Measurements from ENCODE around the gene MRPL50. TPM values are rescaled to one million over a fixed set of nuclear protein-coding genes. Genes with fewer than 3 reads are reported as not detected.

Gene MRPL50
- total and polyA plus RNA-seq, 2 donors (not counting 1 experiment from before 2014, with no cell fraction given), result 4.0 to 18.0 TPM

DNA sequence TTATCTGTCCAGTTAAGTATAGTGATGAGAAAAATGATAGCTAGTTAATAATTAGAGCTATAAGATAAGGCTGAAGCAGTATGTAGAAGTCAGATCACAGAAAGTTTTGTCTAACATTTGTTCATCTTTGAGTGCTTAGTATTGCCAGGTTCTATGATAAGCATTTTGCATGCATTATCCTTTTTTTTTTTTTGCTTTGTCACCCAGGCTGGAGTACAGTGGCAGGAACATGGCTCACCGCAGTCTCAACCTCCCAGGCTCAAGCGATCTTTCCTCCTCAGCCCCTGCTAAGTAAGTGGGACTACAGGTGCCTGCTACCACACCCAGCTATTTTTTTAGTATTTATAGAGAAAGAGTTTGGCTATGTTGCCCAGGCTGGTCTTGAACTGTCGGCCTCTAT lies 31.1 kb downstream of the MRPL50 start:
- Histone ChIP-seq H3K27ac (ENCODE audit: low read length in 2 of 2) (no peak overlapping the region), H3K4me3 (ENCODE audit: control extremely low read depth in 1 of 5, extremely low read depth in 1 of 5, insufficient read depth in 1 of 5, low read depth in 2 of 5, low read length in 4 of 5) (no peak overlapping the region), H3K9ac (ENCODE audit: low read length) (no peak overlapping the region), H4K20me1 (ENCODE audit: control insufficient read depth, insufficient read depth, low read length, poor library complexity, severe bottlenecking) (no peaks in the 10 kb centered on the region), H3K4me1 (ENCODE audit: control insufficient read depth in 2 of 2, insufficient read depth in 2 of 2, low read length in 2 of 2) (no peaks in the 10 kb centered on the region), H2AFZ (ENCODE audit: insufficient read depth, low read depth, low read length, poor library complexity, severe bottlenecking) (no peak overlapping the region), H3K27me3 (replicated peaks in 1 of 4; ENCODE audit: control extremely low read depth in 1 of 4, control insufficient read depth in 3 of 4, insufficient read depth in 4 of 4, low read length in 3 of 4) (no peaks in the 10 kb centered on the region), H3K4me2 (replicated peaks; ENCODE audit: low read depth, low read length, poor library complexity, severe bottlenecking) (no peak overlapping the region), H3K79me2 (ENCODE audit: control insufficient read depth, insufficient read depth, low read length) (no peaks in the 10 kb centered on the region), H3K9me3 (ENCODE audit: control extremely low read depth in 1 of 3, control insufficient read depth in 2 of 3, insufficient read depth in 1 of 3, low read length in 2 of 3) (peaks cover 0 to 2% (median 0%) of the 10 kb centered on the region in 3 donors), H3K36me3 (replicated peaks in 1 of 2; ENCODE audit: control extremely low read depth in 1 of 2, control insufficient read depth in 1 of 2, extremely low read depth in 1 of 2, insufficient read depth in 2 of 2, low read length in 1 of 2) (no peaks in the 10 kb centered on the region)
- ATAC-seq (ENCODE audit: low read depth) (no peak), DNase-seq (no peak)
- intact Hi-C loops (cut with micrococcal nuclease), result no loop called here
- H3K4me3 Mint-ChIP-seq, result no peak overlapping the region
- TF ChIP-seq EZH2 (IDR thresholded peaks at IDR 0.05; ENCODE audit: borderline replicate concordance, insufficient read depth, low read depth, low read length, poor library complexity, severe bottlenecking), result no peak
- TF ChIP-seq, protein P1, sequence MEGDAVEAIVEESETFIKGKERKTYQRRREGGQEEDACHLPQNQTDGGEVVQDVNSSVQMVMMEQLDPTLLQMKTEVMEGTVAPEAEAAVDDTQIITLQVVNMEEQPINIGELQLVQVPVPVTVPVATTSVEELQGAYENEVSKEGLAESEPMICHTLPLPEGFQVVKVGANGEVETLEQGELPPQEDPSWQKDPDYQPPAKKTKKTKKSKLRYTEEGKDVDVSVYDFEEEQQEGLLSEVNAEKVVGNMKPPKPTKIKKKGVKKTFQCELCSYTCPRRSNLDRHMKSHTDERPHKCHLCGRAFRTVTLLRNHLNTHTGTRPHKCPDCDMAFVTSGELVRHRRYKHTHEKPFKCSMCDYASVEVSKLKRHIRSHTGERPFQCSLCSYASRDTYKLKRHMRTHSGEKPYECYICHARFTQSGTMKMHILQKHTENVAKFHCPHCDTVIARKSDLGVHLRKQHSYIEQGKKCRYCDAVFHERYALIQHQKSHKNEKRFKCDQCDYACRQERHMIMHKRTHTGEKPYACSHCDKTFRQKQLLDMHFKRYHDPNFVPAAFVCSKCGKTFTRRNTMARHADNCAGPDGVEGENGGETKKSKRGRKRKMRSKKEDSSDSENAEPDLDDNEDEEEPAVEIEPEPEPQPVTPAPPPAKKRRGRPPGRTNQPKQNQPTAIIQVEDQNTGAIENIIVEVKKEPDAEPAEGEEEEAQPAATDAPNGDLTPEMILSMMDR (IDR thresholded peaks at IDR 0.05), result no peak
- POLR2A ChIA-PET, result no interaction called here
- H3K27ac Mint-ChIP-seq, result no peak overlapping the region
- no peaks in the 10 kb centered on the region for H3K4me1 Mint-ChIP-seq
- no peaks in the 10 kb centered on the region for H3K9me3 Mint-ChIP-seq (ENCODE audit: insufficient read depth)
- H3K27me3 Mint-ChIP-seq, result peaks cover 24% of the 10 kb centered on the region
- no CpG with 5 or more reads among the region's 3 CpGs for WGBS (ENCODE audit: insufficient coverage)
- CTCF ChIA-PET, result interaction anchor here (0.7 kb wide), 1 partner anchor 16 kb away, joined by 4 read pairs; no protein-coding TSS in a partner anchor

DNA sequence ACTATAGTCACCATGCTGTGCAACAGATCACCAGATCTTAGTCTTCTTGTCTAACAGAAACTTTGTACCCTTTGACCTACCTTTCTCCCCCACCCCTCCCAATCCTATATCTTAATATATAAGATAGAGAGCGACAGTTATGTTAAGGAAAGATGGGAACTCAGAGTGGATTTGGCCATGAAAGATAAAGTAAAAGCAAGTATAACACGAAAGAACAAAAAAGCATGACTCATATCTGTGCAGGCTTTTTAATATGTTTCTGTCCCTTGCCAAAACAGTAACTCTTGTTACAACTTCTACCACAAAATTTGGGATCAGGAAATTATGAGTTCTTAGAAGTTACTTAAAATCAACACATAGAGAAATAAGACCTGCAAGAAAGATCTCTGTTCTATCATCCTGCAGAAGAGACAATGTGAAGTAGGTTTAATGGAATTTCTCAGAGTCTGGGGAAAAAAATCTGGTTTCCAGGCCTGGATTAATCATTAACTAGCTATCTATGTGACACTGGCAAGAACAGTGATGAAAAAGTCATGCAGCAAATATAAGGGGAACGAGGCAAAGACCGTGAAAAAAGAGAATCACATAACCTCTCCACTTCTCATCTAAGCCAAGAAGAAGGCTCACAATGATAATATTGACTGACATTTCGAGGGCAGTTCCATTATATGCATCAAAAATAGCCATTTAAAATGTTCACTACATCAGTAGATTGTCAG lies 32.2 kb downstream of the MRPL50 start:
- H3K4me3 Mint-ChIP-seq, result no peak overlapping the region
- DNase-seq (no peak), ATAC-seq (ENCODE audit: low read depth) (no peak)
- Histone ChIP-seq H3K4me3 (ENCODE audit: control extremely low read depth in 1 of 5, extremely low read depth in 1 of 5, insufficient read depth in 1 of 5, low read depth in 2 of 5, low read length in 4 of 5) (no peak overlapping the region), H3K4me2 (replicated peaks; ENCODE audit: low read depth, low read length, poor library complexity, severe bottlenecking) (no peak overlapping the region), H3K27ac (ENCODE audit: low read length in 2 of 2) (no peak overlapping the region), H3K9ac (ENCODE audit: low read length) (no peak overlapping the region), H3K36me3 (replicated peaks in 1 of 2; ENCODE audit: control extremely low read depth in 1 of 2, control insufficient read depth in 1 of 2, extremely low read depth in 1 of 2, insufficient read depth in 2 of 2, low read length in 1 of 2) (no peaks in the 10 kb centered on the region), H3K4me1 (ENCODE audit: control insufficient read depth in 2 of 2, insufficient read depth in 2 of 2, low read length in 2 of 2) (no peaks in the 10 kb centered on the region), H3K9me3 (ENCODE audit: control extremely low read depth in 1 of 3, control insufficient read depth in 2 of 3, insufficient read depth in 1 of 3, low read length in 2 of 3) (no peaks in the 10 kb centered on the region), H3K27me3 (replicated peaks in 1 of 4; ENCODE audit: control extremely low read depth in 1 of 4, control insufficient read depth in 3 of 4, insufficient read depth in 4 of 4, low read length in 3 of 4) (no peaks in the 10 kb centered on the region), H4K20me1 (ENCODE audit: control insufficient read depth, insufficient read depth, low read length, poor library complexity, severe bottlenecking) (no peaks in the 10 kb centered on the region), H3K79me2 (ENCODE audit: control insufficient read depth, insufficient read depth, low read length) (no peaks in the 10 kb centered on the region), H2AFZ (ENCODE audit: insufficient read depth, low read depth, low read length, poor library complexity, severe bottlenecking) (no peak overlapping the region)
- TF ChIP-seq EZH2 (IDR thresholded peaks at IDR 0.05; ENCODE audit: borderline replicate concordance, insufficient read depth, low read depth, low read length, poor library complexity, severe bottlenecking), result no peak
- POLR2A ChIA-PET, result no interaction called here
- intact Hi-C loops (cut with micrococcal nuclease), result no loop called here
- CTCF ChIA-PET, result no interaction called here
- no peaks in the 10 kb centered on the region for H3K4me1 Mint-ChIP-seq
- H3K27ac Mint-ChIP-seq, result no peak overlapping the region
- no peaks in the 10 kb centered on the region for H3K9me3 Mint-ChIP-seq (ENCODE audit: insufficient read depth)
- peaks cover 17% of the 10 kb centered on the region for H3K27me3 Mint-ChIP-seq
- no CpG with 5 or more reads among the region's 5 CpGs for WGBS (ENCODE audit: insufficient coverage)

All from B cell (primary cell).